GM21528 (cell line): ENCODE measurements around the gene ECPAS.
"Not testable (repeated sequence)": the region's sequence is repeated elsewhere in the genome, so short reads cannot be mapped to it uniquely, and the experiment has no call there.

ENCODE experiments used
- ATAC-seq: cut with Tn5 transposase; IDR thresholded peaks from one replicate; pipeline ENCODE4 v1.9.1; 2021; ENCODE audit warnings: mild to moderate bottlenecking, moderate library complexity; ENCODE audit not compliant: unreplicated experiment, low FRiP score

Gene ECPAS

DNA sequence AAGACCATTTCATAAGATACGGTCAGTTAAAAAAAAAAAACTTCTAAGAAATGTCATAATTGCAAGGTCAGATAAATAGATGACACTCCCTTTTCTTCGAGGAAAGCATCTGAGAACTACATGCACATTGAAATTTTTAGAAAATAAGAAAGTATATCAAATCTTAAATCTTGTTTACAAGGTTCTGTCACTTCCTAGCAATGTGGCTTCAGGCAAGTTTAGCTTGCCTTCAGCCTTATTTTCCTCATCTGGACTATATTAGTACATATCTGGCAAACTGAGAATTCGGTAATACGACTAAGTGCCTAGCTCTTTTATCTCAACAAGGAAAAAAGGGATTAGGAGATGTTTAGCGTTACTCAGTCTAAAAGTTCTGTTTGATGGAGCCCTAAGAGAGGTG, 121.7 kb downstream of the ECPAS start:
- no peak for ATAC-seq

DNA sequence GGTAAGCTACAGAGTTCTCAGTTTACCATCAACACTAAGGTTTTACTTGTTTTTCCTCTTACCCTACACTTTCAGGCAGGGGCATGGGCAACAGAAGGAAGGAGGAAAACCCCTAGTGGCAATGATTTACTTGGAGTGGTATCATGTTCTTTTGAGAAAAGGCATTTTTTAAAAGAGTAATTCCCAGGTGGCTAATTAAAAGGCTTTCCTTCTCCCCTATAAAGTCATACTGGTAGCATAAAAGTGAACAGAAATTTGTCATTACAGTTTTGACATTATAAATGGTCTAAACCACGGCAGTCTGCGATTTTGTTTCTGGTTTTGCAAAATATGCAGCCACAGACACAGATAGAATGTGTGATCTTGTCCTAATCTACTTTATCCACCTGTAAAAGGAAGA, 123.3 kb downstream of the ECPAS start:
- no peak for ATAC-seq

DNA sequence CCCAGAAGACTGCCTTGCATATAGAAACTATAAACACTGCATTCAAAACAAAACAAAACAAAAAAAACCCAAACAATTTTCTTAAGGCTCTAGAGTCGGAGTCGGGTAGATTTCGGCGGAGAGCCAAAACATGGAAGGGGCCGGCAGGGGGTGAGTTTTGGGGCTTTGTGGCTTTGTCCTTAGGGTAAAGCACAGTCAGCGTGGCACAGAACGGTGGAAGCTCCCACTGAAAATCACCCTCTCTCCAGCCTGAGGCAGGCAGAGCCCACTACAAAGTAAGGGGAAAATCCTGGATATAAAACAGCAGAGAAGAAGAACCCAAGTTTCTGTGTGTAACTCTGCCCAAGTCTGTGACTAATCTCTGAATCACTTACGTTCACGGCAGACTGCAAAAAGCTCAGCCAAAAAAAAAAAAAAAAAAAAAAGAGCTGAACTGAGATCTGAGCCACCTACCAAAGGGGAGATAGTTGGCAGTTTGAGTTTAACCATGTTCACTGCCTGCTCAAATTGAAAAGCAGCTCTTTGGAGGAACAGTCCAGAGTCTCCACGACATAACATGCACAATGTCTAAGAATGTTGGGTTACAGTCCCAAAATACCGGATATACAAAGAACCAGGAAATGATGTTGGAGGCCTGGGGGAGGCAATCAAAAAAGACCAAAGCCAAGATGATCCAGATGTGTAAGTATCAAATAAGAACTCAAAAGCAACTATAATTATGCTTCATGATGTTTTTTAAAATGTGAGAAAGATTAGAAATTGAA, 127.5 kb downstream of the ECPAS start:
- no peak for ATAC-seq

DNA sequence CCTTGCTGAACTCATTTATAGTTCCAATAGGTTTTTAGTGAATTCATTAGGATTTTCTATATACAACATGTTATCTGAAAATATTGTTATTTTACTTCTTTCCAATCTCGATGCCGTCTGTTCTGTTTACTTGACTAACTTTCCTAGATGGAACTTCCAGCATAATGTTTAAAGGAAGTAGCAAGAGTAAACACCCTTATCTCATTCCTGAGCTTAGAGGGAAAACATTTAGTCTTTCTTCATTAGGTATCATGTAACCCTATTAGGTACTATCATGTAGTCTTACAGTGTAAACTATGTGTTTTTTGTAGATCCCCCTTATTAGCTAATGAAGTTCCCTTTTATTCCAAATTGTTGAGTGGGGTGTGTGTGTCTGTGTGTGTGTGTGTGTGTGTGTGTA, 131.6 kb downstream of the ECPAS start:
- ATAC-seq: no peak

DNA sequence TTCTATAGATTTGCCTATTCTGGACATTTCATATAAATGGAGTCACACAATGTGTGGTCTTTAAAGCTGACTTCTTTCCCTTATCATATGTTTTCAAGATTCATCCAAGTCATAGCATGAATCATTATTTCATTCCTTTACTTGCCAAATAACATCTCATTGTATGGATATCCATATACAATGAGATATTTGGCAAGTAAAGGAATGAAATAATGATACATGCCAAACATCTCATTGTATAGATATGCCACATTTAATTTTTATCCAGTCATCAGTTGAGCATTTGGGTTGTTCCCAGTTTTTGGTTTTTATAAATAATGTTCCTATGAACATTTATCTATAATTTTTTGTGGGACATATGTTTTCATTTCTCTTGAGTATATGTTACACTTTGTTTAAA, 133.6 kb downstream of the ECPAS start:
- ATAC-seq: no peak

DNA sequence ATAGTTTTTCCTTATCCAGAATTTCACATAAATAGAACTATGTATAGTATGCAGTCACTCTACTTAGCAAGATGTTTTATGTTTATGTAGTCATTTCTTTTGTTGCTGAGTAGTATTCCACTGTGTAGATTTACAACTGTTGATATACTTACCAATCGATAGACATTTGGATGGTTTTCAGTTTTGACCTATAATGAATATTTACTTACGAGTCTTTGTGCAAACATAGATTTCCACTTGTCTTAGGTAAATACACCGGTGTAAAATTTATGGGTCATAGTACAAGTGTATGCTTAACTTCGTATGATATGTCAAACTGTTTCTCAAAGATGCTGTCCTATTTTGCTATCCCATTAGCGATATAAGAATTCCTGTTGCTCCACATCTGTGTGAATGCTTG, 134.4 kb downstream of the ECPAS start:
- no peak for ATAC-seq

GRCh38 chr9:111348821-111349271, 135.3 kb downstream of the ECPAS start:
- ATAC-seq: no peak

DNA sequence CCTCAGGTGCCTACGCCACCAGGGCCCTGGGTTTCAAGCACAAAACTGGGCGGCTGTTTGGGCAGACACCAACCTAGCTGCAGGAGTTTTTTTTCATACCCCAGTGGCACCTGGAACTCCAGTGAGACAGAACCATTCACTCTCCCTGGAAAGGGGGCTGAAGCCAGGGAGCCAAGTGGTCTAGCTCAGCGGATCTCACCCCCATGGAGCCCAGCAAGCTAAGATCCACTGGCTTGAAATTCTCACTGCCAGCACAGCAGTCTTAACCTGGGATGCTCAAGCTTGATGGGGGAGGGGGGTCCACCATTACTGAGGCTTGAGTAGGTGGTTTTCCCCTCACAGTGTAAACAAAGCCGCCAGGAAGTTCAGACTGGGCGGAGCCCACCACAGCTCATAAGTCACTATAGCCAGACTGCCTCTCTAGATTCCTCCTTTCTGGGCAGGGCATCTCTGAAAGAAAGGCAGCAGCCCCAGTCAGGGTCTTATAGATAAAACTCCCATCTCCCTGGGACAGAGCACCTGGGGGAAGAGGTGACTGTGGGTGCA, 149.8 kb downstream of the ECPAS start:
- not testable (repeated sequence) for ATAC-seq

DNA sequence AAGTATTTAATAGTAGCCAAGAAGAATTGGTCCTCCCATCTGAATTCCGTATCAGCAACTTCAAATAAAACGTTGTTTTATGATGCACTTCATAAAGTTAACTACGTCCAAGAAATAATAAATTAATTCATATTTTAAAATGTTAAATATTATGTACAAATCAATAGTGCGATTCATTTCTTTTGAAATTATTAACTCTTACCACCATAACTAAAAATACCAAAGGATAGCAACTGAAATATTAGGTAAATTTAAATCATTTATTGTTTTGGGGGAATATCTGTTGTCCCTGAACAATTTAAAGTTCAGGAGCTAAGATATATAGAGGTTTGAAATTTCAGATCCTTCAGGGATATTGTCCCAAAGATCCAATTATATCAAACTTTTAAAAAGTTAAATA, 154.1 kb downstream of the ECPAS start, which contains the start of gene OR2K2:
Gene OR2K2 (minus strand): TSS at position 101 of the 400 bp plus-strand sequence. CDS start 1,791 bp downstream, outside the sequence.
- no peak for ATAC-seq

- ATAC-seq: no peak
Measured at GRCh38 chr9:111320631-111321030, 163.6 kb downstream of the ECPAS start.

DNA sequence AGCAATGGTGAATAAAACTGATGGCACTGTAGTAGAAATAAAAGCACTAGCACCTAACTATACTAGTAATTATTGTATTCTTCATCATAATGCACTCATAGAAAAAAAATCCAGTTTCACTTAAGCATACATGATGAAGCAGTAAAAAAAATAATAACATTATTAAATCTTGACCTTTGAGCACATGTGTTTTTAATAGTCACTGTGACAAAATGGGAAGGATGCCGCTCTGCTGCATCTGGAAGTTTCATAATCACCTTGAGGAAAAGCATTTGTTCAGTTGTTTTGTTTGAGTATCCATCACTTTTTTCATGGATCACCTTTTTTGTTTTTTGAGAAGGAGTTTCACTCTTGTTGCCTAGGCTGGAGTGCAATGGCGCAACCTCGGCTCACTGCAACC, 167.4 kb downstream of the ECPAS start:
- ATAC-seq: no peak
